GM12874 (cell line): ENCODE results near the gene CATSPERE.

Experiments
- CTCF ChIP-seq: IDR thresholded peaks from 2 replicates; pipeline ENCODE4 v1.5.1; 2011; ENCODE audit warnings: low read depth, mild to moderate bottlenecking, control low read depth, low read length, moderate library complexity; ENCODE audit not compliant: insufficient read depth

The CATSPERE gene

GRCh38 chr1:244665771-244666217 lies 204.7 kb downstream of the CATSPERE start:
- no peak for TF ChIP-seq CTCF

- TF ChIP-seq CTCF: no peak
These were observed 206.7 kb downstream of the CATSPERE start for GRCh38 chr1:244667797-244668196.

GRCh38 chr1:244672946-244673682 lies 212.0 kb downstream of the CATSPERE start:
- TF ChIP-seq CTCF: no peak

GRCh38 chr1:244674446-244674845 lies 213.4 kb downstream of the CATSPERE start:
- TF ChIP-seq CTCF: no peak

GRCh38 chr1:244675167-244675566 lies 214.1 kb downstream of the CATSPERE start:
- TF ChIP-seq CTCF: no peak

GRCh38 chr1:244678697-244679096 lies 217.6 kb downstream of the CATSPERE start:
- TF ChIP-seq CTCF: no peak

- no peak for TF ChIP-seq CTCF
These were observed 219.6 kb downstream of the CATSPERE start for GRCh38 chr1:244680667-244681066.
